ENCODE results near the gene ZCCHC7.
"Not testable (repeated sequence)": the region's sequence is repeated elsewhere in the genome, so short reads cannot be mapped to it uniquely, and the experiment has no call there.

The ZCCHC7 gene

DNA sequence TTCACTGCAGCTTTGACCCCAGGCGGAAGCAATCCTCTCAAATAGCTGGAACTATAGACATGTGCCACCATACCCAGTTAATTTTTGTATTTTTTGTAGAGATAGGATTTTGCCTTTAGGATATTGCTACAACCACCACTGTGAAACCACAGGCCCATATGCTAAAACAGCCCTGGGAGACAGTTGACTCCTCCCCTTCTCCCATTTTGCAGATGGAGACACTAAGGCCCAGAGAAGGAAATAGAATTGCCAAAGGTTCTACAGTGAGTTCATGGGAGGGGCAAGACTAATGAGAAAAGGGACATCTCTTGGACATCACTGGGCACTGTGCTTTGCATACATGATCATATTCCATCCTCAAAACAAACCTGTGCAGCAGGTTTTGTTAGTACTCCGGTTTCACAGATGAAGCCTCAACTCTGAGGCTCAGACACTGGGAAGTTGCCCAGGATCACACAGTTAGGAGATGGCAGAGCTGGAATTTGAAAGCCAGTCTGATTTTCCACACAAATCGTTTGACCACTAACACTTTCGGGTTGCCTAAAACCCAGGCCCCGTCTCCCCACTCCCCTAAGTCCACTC is 27.6 kb upstream of the ZCCHC7 start:
- DNase-seq (ENCODE audit: low read depth in 1 of 2, low spot score in 1 of 2); H3K4me3 ChIP-seq (replicated peaks; ENCODE audit: insufficient read depth, low read length): not testable (repeated sequence)

GRCh38 chr9:37094751-37095150 is 25.6 kb upstream of the ZCCHC7 start:
- no peak for DNase-seq (ENCODE audit: low read depth in 1 of 2, low spot score in 1 of 2)
- TF ChIP-seq GABPA (IDR thresholded peaks at IDR 0.05; ENCODE audit: low read depth), result no peak
- no peak for TF ChIP-seq POLR2AphosphoS5 (IDR thresholded peaks at IDR 0.05; ENCODE audit: low read depth)
- TF ChIP-seq SPI1 (IDR thresholded peaks at IDR 0.05; ENCODE audit: borderline replicate concordance, low read depth), result no peak
- no peak for TF ChIP-seq CTCF (IDR thresholded peaks at IDR 0.05; ENCODE audit: insufficient read depth, low read length)
- no peak for TF ChIP-seq REST (IDR thresholded peaks at IDR 0.05; ENCODE audit: insufficient replicate concordance, low read depth)
- H3K4me3 ChIP-seq (replicated peaks; ENCODE audit: insufficient read depth, low read length), result no peak overlapping the region
- H3K27me3 ChIP-seq (ENCODE audit: insufficient read depth, poor library complexity, severe bottlenecking), result no peaks in the 10 kb centered on the region
- H3K27ac ChIP-seq (replicated peaks), result no peak overlapping the region

More for the DNA sequence above, 27.6 kb upstream of the ZCCHC7 start:
- H3K27ac ChIP-seq (replicated peaks); H3K27me3 ChIP-seq (ENCODE audit: insufficient read depth, poor library complexity, severe bottlenecking): not testable (repeated sequence)

DNA sequence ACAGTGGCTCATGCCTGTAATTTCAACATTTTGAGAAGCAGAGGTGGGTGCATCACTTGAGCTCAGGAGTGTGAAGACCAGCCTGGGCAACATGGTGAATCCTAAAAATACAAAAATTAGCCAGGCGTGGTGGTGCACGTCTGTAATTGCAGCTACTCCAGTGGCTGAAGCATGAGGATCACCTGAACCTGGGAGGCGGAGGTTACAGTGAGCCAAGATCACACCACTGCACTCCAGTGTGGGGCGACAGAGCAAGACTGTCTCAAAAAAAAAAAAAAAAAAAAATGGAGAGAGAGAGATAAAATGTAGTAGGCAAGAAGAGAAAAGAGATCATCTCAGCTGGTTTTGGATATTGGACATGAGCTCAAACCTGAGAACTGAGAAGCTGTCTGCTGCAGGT is 23.7 kb upstream of the ZCCHC7 start:
- no peak overlapping the region for H3K4me3 ChIP-seq (replicated peaks; ENCODE audit: insufficient read depth, low read length)
- TF ChIP-seq SPI1 (IDR thresholded peaks at IDR 0.05; ENCODE audit: borderline replicate concordance, low read depth), result no peak
- TF ChIP-seq REST (IDR thresholded peaks at IDR 0.05; ENCODE audit: insufficient replicate concordance, low read depth), result no peak
- TF ChIP-seq POLR2AphosphoS5 (IDR thresholded peaks at IDR 0.05; ENCODE audit: low read depth), result no peak
- TF ChIP-seq GABPA (IDR thresholded peaks at IDR 0.05; ENCODE audit: low read depth), result no peak
- TF ChIP-seq CTCF (IDR thresholded peaks at IDR 0.05; ENCODE audit: insufficient read depth, low read length), result no peak
- H3K27me3 ChIP-seq (ENCODE audit: insufficient read depth, poor library complexity, severe bottlenecking), result no peaks in the 10 kb centered on the region
- no peak overlapping the region for H3K27ac ChIP-seq (replicated peaks)
- no peak for DNase-seq (ENCODE audit: low read depth in 1 of 2, low spot score in 1 of 2)

- TF ChIP-seq SPI1 (IDR thresholded peaks at IDR 0.05; ENCODE audit: borderline replicate concordance, low read depth) (no peak), CTCF (IDR thresholded peaks at IDR 0.05; ENCODE audit: insufficient read depth, low read length) (no peak), POLR2AphosphoS5 (IDR thresholded peaks at IDR 0.05; ENCODE audit: low read depth) (no peak), REST (IDR thresholded peaks at IDR 0.05; ENCODE audit: insufficient replicate concordance, low read depth) (no peak), GABPA (IDR thresholded peaks at IDR 0.05; ENCODE audit: low read depth) (no peak)
- no peak for DNase-seq (ENCODE audit: low read depth in 1 of 2, low spot score in 1 of 2)
- no peak overlapping the region for H3K27ac ChIP-seq (replicated peaks)
Observed at GRCh38 chr9:37097294-37097693, 23.1 kb upstream of the ZCCHC7 start.

More at GRCh38 chr9:37097294-37097693, 23.1 kb upstream of the ZCCHC7 start:
- Histone ChIP-seq H3K4me3 (replicated peaks; ENCODE audit: insufficient read depth, low read length) (no peak overlapping the region), H3K27me3 (ENCODE audit: insufficient read depth, poor library complexity, severe bottlenecking) (no peaks in the 10 kb centered on the region)

Measured in HL-60 (cell line).